Ishikawa (cell line): Measurements from ENCODE around the gene RAD51.
A peak's percentile ranks its signal among the peaks of the same experiment; 100 is the strongest.

Experiments
- CEBPB ChIP-seq: IDR thresholded peaks from 2 replicates; pipeline ENCODE4 v1.6.1; 2012
- CREB1 ChIP-seq: IDR thresholded peaks from 2 replicates; pipeline ENCODE4 v1.6.1; 2012; ENCODE audit warnings: low read depth
- EGR1 ChIP-seq: IDR thresholded peaks from 2 replicates; pipeline ENCODE4 v1.6.1; 2012
- EP300 ChIP-seq: IDR thresholded peaks from 2 replicates; pipeline ENCODE4 v1.6.1; 2012; ENCODE audit warnings: borderline replicate concordance
- FOXM1 ChIP-seq: IDR thresholded peaks from 2 replicates; pipeline ENCODE4 v1.6.1; 2012; ENCODE audit warnings: low read depth, borderline replicate concordance
- MAX ChIP-seq: IDR thresholded peaks from 2 replicates; pipeline ENCODE4 v1.6.1; 2012
- NFIC ChIP-seq: IDR thresholded peaks from 2 replicates; pipeline ENCODE4 v1.6.1; 2012
- RAD21 ChIP-seq: IDR thresholded peaks from 2 replicates; pipeline ENCODE4 v1.6.1; 2012; ENCODE audit warnings: low read depth
- REST ChIP-seq: IDR thresholded peaks from 2 replicates; pipeline ENCODE4 v1.6.1; 2012; ENCODE audit warnings: low read depth, mild to moderate bottlenecking
- TAF1 ChIP-seq: IDR thresholded peaks from 2 replicates; pipeline ENCODE4 v1.6.1; 2012; ENCODE audit warnings: low read depth, mild to moderate bottlenecking
- TCF12 ChIP-seq: IDR thresholded peaks from 2 replicates; pipeline ENCODE4 v1.6.1; 2012; ENCODE audit warnings: low read depth
- TEAD4 ChIP-seq: IDR thresholded peaks from 2 replicates; pipeline ENCODE4 v1.6.1; 2012
- YY1 ChIP-seq: IDR thresholded peaks from 2 replicates; pipeline ENCODE4 v1.6.1; 2012; ENCODE audit warnings: low read depth
- ZBTB7A ChIP-seq: IDR thresholded peaks from 2 replicates; pipeline ENCODE4 v1.6.1; 2012; ENCODE audit warnings: low read depth
- TF ChIP-seq, protein P1 (sequence below): IDR thresholded peaks from 2 replicates; pipeline ENCODE4 v1.6.1; 2012

RAD51 gene

GRCh38 chr15:40759961-40760360, 65.0 kb downstream of the RAD51 start:
- no peak for TF ChIP-seq TAF1
- TF ChIP-seq FOXM1, result no peak
- no peak for TF ChIP-seq REST
- no peak for TF ChIP-seq CREB1
- TF ChIP-seq EGR1, result no peak
- no peak for TF ChIP-seq TEAD4
- TF ChIP-seq MAX, result no peak
- no peak for TF ChIP-seq EP300
- no peak for TF ChIP-seq ZBTB7A
- no peak for TF ChIP-seq TCF12
- no peak for TF ChIP-seq CEBPB

DNA sequence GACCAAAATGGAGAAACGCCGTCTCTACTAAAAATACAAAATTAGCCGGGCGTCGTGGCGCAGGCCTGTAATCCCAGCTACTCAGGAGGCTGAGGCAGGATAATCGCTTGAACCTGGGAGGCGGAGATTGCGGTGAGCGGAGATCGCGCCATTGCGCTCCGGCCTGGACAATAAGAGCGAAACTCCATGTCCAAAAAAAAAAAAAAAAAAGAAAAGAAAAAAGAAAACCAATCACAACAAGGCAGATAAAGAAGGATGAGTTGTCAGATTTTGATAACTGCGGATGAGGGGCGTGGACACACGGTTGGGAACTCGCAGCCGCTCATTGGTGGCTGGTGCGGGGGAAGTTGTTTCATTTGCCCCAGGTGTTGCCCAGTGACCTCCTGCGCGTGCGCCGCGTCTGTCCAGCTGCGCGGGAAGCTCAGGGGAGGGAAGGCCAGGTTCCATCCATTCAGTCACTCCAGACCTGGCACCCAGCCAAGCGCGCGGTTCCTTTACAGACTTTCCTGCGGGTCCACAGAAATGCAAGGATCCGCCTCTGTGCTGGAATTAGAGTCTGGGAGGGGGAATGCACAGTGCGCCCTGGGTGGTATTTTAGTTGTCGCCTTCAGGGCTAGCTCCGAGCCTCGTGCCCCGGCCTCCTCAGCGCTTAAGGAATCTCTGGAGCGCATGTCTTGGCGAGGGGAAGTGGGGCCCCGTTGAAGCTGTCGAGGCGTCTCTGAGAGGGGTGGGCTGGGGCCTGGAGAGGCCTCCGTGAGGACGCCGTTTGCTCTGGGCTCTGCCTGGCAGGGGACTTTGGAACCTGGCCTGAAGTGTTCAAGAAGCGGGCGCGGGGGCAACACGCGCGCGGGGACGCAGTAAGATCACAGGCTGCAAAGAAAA, 68.2 kb downstream of the RAD51 start:
- TF ChIP-seq EP300 (peak; percentile 9; the same call in 1 of the 2 replicates), MAX (peak; percentile 99), TAF1 (peak; percentile 34; the same call in 1 of the 2 replicates), CEBPB (no peak), TEAD4 (peak; percentile 54), TCF12 (peak; percentile 58; the same call in 1 of the 2 replicates), NFIC (peak; percentile 97), FOXM1 (peak; percentile 48; the same call in 1 of the 2 replicates), ZBTB7A (no peak; the same call in 1 of the 2 replicates)

- TF ChIP-seq CREB1 (peak; percentile 11; the same call in 1 of the 2 replicates), EGR1 (peak; percentile 38; the same call in 1 of the 2 replicates), RAD21 (no peak), TAF1 (peak; percentile 32; the same call in 1 of the 2 replicates), ZBTB7A (no peak; the same call in none of the 2 replicates), MAX (peak; percentile 82; the same call in 1 of the 2 replicates)
Observed at GRCh38 chr15:40763801-40764628, 69.0 kb downstream of the RAD51 start, which contains the start of gene GCHFR. Gene GCHFR (plus strand): TSS chr15:40764068. CDS start chr15:40764181, 113 bp downstream.

GRCh38 chr15:40764629-40765103, 69.7 kb downstream of the RAD51 start:
- TF ChIP-seq TAF1, result no peak
- TF ChIP-seq FOXM1, result no peak
- no peak for TF ChIP-seq TEAD4
- TF ChIP-seq RAD21, result no peak
- TF ChIP-seq EP300, result no peak
- TF ChIP-seq CREB1, result no peak
- no peak for TF ChIP-seq CEBPB
- TF ChIP-seq TCF12, result no peak
- TF ChIP-seq ZBTB7A, result no peak
- TF ChIP-seq MAX, result no peak
- no peak for TF ChIP-seq NFIC
- TF ChIP-seq YY1, result no peak
- TF ChIP-seq, protein P1, sequence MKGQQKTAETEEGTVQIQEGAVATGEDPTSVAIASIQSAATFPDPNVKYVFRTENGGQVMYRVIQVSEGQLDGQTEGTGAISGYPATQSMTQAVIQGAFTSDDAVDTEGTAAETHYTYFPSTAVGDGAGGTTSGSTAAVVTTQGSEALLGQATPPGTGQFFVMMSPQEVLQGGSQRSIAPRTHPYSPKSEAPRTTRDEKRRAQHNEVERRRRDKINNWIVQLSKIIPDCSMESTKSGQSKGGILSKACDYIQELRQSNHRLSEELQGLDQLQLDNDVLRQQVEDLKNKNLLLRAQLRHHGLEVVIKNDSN, result no peak
- no peak for TF ChIP-seq EGR1
- no peak for TF ChIP-seq REST

- TF ChIP-seq REST (no peak), YY1 (no peak), EP300 (no peak)
Observed at GRCh38 chr15:40766194-40766815, 71.3 kb downstream of the RAD51 start.
